Fibroblast of pulmonary artery (primary cell): Measurements from ENCODE around the gene TAGAP.

ENCODE experiments used
- DNase-seq: peaks from one replicate; pipeline ENCODE4 v3.0.0-alpha.2; 2010; ENCODE audit warnings: low read depth
- H3K4me3 ChIP-seq: replicated peaks from 2 replicates; pipeline ENCODE4 v1.5.1; 2011; ENCODE audit warnings: low read depth, mild to moderate bottlenecking, control low read depth, low read length, moderate library complexity
- CTCF ChIP-seq: IDR thresholded peaks from 2 replicates; pipeline ENCODE4 v1.5.1; 2011; ENCODE audit warnings: mild to moderate bottlenecking, control low read depth, low read length, inconsistent platforms; ENCODE audit errors: missing control alignments

The TAGAP gene

GRCh38 chr6:159056432-159056831 lies 11.6 kb upstream of the TAGAP start:
- TF ChIP-seq CTCF, result no peak
- no peak overlapping the region for H3K4me3 ChIP-seq
- no peak for DNase-seq

- no peak overlapping the region for H3K4me3 ChIP-seq
- no peak for DNase-seq
- TF ChIP-seq CTCF, result no peak
These were observed 11.2 kb upstream of the TAGAP start for GRCh38 chr6:159056003-159056402.

GRCh38 chr6:159053781-159054398 lies 9.1 kb upstream of the TAGAP start:
- H3K4me3 ChIP-seq, result no peak overlapping the region
- TF ChIP-seq CTCF, result no peak
- no peak for DNase-seq

- no peak for DNase-seq
- no peak for TF ChIP-seq CTCF
- H3K4me3 ChIP-seq, result no peak overlapping the region
These were observed 7.9 kb upstream of the TAGAP start for GRCh38 chr6:159052720-159053119.

- no peak for DNase-seq
- no peak overlapping the region for H3K4me3 ChIP-seq
- TF ChIP-seq CTCF, result no peak
These were observed 3.3 kb upstream of the TAGAP start for GRCh38 chr6:159047891-159048685.

- no peak for TF ChIP-seq CTCF
- H3K4me3 ChIP-seq, result no peak overlapping the region
- DNase-seq, result no peak
These were observed 1.0 kb upstream of the TAGAP start for GRCh38 chr6:159045801-159046200.
